Keratinocyte (primary cell): ENCODE data around the gene PPM1B.

Source experiments
- CTCF ChIP-seq, 3 experiments: IDR thresholded peaks in 1 of 3; conservative IDR thresholded peaks in 1 of 3; optimal IDR thresholded peaks in 1 of 3; 2 replicates in 2 of 3; 3 replicates in 1 of 3; pipeline versions ENCODE3 to v1.5.1; 2011; ENCODE audit warnings: low read length in 3 of 3, mild to moderate bottlenecking in 3 of 3, moderate library complexity in 2 of 3, control low read depth in 1 of 3, inconsistent platforms in 1 of 3; ENCODE audit not compliant: insufficient read depth in 2 of 3; ENCODE audit errors: extremely low read depth in 1 of 3
- EZH2 ChIP-seq: IDR thresholded peaks from one replicate; pipeline ENCODE4 v1.6.1; 2012; ENCODE audit warnings: inconsistent platforms, mild to moderate bottlenecking, low read length, moderate library complexity

GRCh38 chr2:44269831-44270230 is 101.2 kb downstream of the PPM1B start:
- TF ChIP-seq CTCF (optimal IDR thresholded peaks at IDR 0.05 in 1 of 3, IDR thresholded peaks at IDR 0.05 in 1 of 3, conservative IDR thresholded peaks at IDR 0.05 in 1 of 3; ENCODE audit: extremely low read depth in 1 of 3, insufficient read depth in 2 of 3, low read length in 3 of 3) (no peak), EZH2 (no peak)
